Prostate gland (tissue), 2 donors: ENCODE results near the gene TCF7L2.

Experiments
- CTCF ChIP-seq, 4 experiments: fragments of 200-600 bp in 2 of 4; fragments of 450-650 bp in 2 of 4; sonication (generic) in 2 of 4; IDR thresholded peaks; 1 replicate in 3 of 4; 2 replicates in 1 of 4; pipeline ENCODE4 v1.5.1; 2016 to 2019; ENCODE audit warnings: antibody characterized with exemption in 4 of 4, mild to moderate bottlenecking in 2 of 4, moderate library complexity in 2 of 4
- POLR2AphosphoS5 ChIP-seq: sonication (generic); formaldehyde crosslinking; IDR thresholded peaks from one replicate; pipeline ENCODE4 v1.6.1; 2017; ENCODE audit warnings: antibody characterized with exemption

DNA sequence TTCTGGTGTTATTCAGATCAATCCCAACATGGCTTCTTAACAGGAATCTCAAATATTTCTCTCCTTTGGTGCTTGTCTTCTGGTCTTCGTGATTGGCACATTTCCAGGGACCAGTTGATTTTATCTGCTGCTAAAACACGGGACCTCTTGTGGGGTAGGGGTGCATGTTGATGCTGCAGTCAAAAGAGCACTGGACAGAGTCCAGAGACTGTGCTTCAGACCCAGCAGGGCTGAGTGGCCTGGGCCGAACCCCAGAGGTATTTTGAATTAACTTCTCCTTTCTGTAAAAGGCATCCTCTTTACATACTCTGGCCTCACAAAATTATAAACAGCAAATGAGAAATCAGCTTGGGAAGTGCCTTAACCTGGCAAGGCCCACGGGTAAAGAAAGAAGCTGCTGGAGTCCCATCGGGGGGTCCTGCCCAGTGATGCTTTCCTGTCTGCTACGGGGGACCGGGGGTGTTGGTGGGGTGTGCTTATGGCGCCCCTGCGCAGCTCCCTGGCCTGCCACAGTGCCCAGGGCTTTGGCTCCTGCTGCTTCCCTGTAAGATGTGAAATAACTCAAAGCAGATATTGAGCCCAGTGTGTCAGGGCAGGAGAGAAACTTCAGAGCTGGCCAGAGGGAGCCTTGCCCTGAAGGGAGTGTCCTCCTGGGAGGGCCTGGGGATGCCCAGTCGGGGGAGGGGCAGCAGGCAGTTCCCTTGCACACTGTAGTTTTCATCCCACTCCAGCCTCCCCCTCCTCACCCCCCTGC, 230.5 kb downstream of the TCF7L2 start:
- TF ChIP-seq CTCF (IDR thresholded peaks at IDR 0.05) = no peak
- no peak for TF ChIP-seq POLR2AphosphoS5
